Caki2 (cell line): ENCODE measurements around the gene RHOBTB1. TPM values are rescaled to one million over a fixed set of nuclear protein-coding genes. Genes with fewer than 3 reads are reported as not detected.

Experiments
- total RNA-seq: library from RNA; depleted of rRNA; stranded (reverse); fragments of >200 nt; shearing (Covaris generic); gene quantifications from 2 replicates; pipeline ENCODE4 v1.2.3, GENCODE V29; 2014; ENCODE audit warnings: low replicate concordance; rRNA removed

Gene RHOBTB1
- total RNA-seq, 1 experiment from 2014 or later: 26.7 TPM

Other genes starting within 250 kb of the RHOBTB1 start
- gene CDK1, start 165.7 kb downstream of the RHOBTB1 start, total RNA-seq: 148 and 152 TPM in 2 replicates